Nephron (organoid): ENCODE data around the gene FLCN.

Source experiments
- H3K27ac Mint-ChIP-seq, 3 experiments: 2 replicates each; pipeline ENCODE4 v1.8.0; 2020; ENCODE audit warnings: mixed read lengths in 3 of 3, mild to moderate bottlenecking in 2 of 3, moderate library complexity in 1 of 3
- H3K27me3 Mint-ChIP-seq: 2 replicates; pipeline ENCODE4 v1.8.0; 2021; ENCODE audit warnings: low read depth, mild to moderate bottlenecking, moderate library complexity, mixed read lengths
- H3K36me3 Mint-ChIP-seq: 2 replicates; pipeline ENCODE4 v1.8.0; 2020; ENCODE audit warnings: low read depth, mixed read lengths
- H3K4me1 Mint-ChIP-seq: 2 replicates; pipeline ENCODE4 v1.8.0; 2020; ENCODE audit warnings: mixed read lengths
- H3K4me3 Mint-ChIP-seq, 3 experiments: 2 replicates each; pipeline ENCODE4 v1.8.0; 2020; ENCODE audit warnings: mild to moderate bottlenecking in 3 of 3, mixed read lengths in 3 of 3, moderate library complexity in 2 of 3
- H3K9me3 Mint-ChIP-seq: 2 replicates; pipeline ENCODE4 v1.8.0; 2020; ENCODE audit warnings: mixed read lengths
- TF ChIP-seq, protein P1 (sequence below), 3 experiments: fragments of 200-600 bp; sonication (generic); IDR thresholded peaks; one replicate each; pipeline ENCODE4 v1.5.0; 2021; ENCODE audit warnings: antibody characterized with exemption in 3 of 3; ENCODE audit not compliant: unreplicated experiment in 3 of 3

Gene FLCN

DNA sequence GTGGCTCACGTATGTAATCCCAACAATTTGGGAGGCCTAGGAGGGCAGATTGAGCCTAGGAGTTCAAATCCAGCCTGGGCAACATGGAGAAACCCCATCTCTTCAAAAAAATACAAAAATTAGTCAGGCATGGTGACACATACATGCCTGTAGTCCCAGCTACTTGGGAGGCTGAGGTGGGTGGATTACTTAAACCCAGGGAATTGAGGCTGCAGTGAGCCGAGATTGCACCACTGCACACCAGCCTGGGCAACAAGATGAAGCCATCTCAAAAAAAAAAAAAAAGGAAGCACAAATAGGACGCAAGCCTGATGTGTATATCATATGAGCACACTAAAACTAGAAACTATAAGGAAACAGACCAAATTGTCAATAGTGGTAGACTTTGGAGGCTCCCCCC lies 17.1 kb upstream of the FLCN start:
- H3K9me3 Mint-ChIP-seq, result no peaks in the 10 kb centered on the region
- H3K36me3 Mint-ChIP-seq, result peaks cover 63% of the 10 kb centered on the region
- TF ChIP-seq, protein P1, sequence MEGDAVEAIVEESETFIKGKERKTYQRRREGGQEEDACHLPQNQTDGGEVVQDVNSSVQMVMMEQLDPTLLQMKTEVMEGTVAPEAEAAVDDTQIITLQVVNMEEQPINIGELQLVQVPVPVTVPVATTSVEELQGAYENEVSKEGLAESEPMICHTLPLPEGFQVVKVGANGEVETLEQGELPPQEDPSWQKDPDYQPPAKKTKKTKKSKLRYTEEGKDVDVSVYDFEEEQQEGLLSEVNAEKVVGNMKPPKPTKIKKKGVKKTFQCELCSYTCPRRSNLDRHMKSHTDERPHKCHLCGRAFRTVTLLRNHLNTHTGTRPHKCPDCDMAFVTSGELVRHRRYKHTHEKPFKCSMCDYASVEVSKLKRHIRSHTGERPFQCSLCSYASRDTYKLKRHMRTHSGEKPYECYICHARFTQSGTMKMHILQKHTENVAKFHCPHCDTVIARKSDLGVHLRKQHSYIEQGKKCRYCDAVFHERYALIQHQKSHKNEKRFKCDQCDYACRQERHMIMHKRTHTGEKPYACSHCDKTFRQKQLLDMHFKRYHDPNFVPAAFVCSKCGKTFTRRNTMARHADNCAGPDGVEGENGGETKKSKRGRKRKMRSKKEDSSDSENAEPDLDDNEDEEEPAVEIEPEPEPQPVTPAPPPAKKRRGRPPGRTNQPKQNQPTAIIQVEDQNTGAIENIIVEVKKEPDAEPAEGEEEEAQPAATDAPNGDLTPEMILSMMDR (IDR thresholded peaks at IDR 0.05; ENCODE audit: unreplicated experiment in 3 of 3), result no peak
- H3K27ac Mint-ChIP-seq, result no peak overlapping the region
- H3K4me3 Mint-ChIP-seq, result no peak overlapping the region
- H3K4me1 Mint-ChIP-seq, result no peaks in the 10 kb centered on the region
- no peaks in the 10 kb centered on the region for H3K27me3 Mint-ChIP-seq

DNA sequence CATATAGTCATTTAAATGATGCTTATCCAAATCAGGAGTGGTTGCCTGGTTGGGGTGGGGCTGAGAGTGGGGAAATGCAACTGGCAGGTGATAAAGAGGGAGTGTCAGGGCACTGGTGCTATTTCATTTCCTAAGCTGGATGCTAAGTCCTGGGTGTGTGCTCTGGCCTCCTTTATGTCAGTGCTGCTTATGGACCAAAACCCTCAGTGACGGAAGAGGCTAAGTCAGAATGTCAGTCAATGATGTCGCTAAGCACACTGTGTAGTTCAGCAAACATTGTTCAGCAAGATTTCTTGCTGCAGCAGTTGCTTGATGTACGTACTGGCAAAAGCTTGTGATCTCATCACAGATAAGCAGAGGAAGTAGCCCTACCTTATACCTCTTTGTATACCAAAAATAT lies 16.4 kb upstream of the FLCN start:
- H3K27ac Mint-ChIP-seq, result no peak overlapping the region
- peaks cover 63% of the 10 kb centered on the region for H3K36me3 Mint-ChIP-seq
- TF ChIP-seq, protein P1 (IDR thresholded peaks at IDR 0.05; ENCODE audit: unreplicated experiment in 3 of 3), result no peak
- no peaks in the 10 kb centered on the region for H3K27me3 Mint-ChIP-seq
- H3K4me3 Mint-ChIP-seq, result no peak overlapping the region
- no peaks in the 10 kb centered on the region for H3K9me3 Mint-ChIP-seq
- no peaks in the 10 kb centered on the region for H3K4me1 Mint-ChIP-seq

DNA sequence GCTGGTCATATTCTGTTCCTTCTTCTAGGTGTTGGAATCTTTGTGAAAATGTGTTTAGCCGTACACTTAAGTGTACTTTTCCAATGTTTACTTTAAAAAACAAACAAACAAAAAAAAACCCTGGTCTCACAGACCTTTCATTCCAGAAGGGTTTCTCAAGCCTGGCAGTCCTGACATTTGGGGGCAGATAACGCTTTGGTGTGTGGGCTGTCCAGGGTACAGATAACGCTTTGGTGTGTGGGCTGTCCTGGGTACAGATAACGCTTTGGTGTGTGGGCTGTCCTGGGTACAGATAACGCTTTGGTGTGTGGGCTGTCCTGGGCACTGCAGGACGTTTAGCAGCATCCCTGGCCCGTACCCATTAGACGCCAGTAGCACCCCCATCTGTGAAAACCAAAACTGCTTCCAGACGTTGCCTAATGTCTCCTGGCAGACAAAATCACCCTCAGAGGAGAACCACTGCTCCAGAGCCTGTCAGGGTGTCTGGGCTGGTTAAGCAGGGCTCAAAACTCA lies 15.2 kb upstream of the FLCN start:
- H3K27me3 Mint-ChIP-seq, result no peaks in the 10 kb centered on the region
- H3K9me3 Mint-ChIP-seq, result no peaks in the 10 kb centered on the region
- no peak overlapping the region for H3K27ac Mint-ChIP-seq
- H3K4me3 Mint-ChIP-seq, result no peak overlapping the region
- TF ChIP-seq, protein P1 (IDR thresholded peaks at IDR 0.05; ENCODE audit: unreplicated experiment in 3 of 3), result no peak
- H3K36me3 Mint-ChIP-seq, result peaks cover 63% of the 10 kb centered on the region
- no peaks in the 10 kb centered on the region for H3K4me1 Mint-ChIP-seq

DNA sequence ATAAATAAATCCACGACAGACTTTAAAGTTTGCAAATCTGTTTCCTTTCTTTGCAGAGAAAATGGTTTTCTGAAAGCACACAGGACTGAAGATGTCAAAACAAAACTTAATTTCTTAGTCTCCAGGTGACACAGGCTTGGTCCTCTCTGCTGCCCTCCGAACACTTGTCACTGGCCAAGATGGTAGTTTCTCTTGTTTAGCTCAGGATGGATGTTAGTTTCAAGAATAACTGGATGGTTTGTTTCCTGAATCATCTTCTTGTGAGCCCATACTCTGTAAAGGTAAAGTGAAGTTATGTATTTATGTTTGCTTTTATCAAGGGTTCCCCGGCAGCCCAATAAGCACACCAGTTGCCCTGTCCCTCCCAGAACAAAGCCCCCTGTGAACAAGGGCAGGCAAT lies 9.9 kb upstream of the FLCN start:
- no peak overlapping the region for H3K4me3 Mint-ChIP-seq
- no peaks in the 10 kb centered on the region for H3K9me3 Mint-ChIP-seq
- H3K4me1 Mint-ChIP-seq, result no peaks in the 10 kb centered on the region
- no peak overlapping the region for H3K27ac Mint-ChIP-seq
- H3K27me3 Mint-ChIP-seq, result no peaks in the 10 kb centered on the region
- TF ChIP-seq, protein P1 (IDR thresholded peaks at IDR 0.05; ENCODE audit: unreplicated experiment in 3 of 3), result no peak
- peaks cover 37% of the 10 kb centered on the region for H3K36me3 Mint-ChIP-seq

DNA sequence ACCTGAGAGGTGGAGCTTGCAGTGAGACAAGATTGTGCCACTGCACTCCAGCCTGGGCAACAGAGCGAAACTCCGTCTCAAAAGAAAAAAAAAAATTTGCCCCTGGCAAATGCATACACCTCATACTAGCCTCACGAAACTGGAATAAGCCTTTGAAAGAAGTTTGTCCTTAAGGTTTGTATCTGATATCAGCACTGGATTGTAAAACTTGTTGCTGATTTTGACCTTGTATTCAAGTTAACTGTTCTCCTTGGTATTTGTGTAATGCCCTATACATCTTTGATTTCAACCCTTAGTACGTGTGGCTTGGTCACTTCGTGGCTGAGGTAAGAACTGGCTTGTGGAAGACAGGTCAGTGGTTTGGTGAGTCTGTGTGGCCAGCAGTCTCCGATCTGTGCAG lies 6.2 kb upstream of the FLCN start:
- TF ChIP-seq, protein P1 (IDR thresholded peaks at IDR 0.05; ENCODE audit: unreplicated experiment in 3 of 3), result no peak
- Mint-ChIP-seq H3K27me3 (no peaks in the 10 kb centered on the region), H3K36me3 (peaks cover 17% of the 10 kb centered on the region), H3K27ac (no peak overlapping the region), H3K4me1 (no peaks in the 10 kb centered on the region), H3K9me3 (no peaks in the 10 kb centered on the region), H3K4me3 (no peak overlapping the region)

DNA sequence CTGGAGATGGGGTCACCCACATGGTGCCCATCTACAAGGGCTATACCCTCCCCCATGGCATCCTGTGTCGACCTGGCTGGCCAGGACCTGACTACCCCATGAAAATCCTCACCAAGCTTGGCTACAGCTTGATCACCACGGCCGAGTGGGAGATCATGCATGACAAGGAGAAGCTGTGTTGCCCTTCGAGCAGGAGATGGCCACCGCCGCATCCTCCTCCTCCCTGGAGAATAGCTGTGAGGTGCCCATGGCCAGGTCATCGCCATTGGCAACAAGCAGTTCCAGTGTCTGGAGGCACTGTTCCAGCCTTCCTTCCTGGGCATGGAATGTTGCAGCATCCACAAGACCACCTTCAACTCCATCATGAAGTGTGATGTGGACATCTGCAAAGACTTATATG lies 5.3 kb upstream of the FLCN start:
- Mint-ChIP-seq H3K4me3 (no peak overlapping the region), H3K9me3 (no peaks in the 10 kb centered on the region), H3K36me3 (peaks cover 9% of the 10 kb centered on the region), H3K4me1 (no peaks in the 10 kb centered on the region), H3K27ac (no peak overlapping the region), H3K27me3 (no peaks in the 10 kb centered on the region)
- TF ChIP-seq, protein P1 (IDR thresholded peaks at IDR 0.05; ENCODE audit: unreplicated experiment in 3 of 3), result no peak
